Measurements from ENCODE around the gene LETMD1. TPM values are rescaled to one million over a fixed set of nuclear protein-coding genes. Genes with fewer than 3 reads are reported as not detected.

The LETMD1 gene
- total and polyA plus RNA-seq, 2 donors from 2014 or later = 54.4 to 68.2 TPM

DNA sequence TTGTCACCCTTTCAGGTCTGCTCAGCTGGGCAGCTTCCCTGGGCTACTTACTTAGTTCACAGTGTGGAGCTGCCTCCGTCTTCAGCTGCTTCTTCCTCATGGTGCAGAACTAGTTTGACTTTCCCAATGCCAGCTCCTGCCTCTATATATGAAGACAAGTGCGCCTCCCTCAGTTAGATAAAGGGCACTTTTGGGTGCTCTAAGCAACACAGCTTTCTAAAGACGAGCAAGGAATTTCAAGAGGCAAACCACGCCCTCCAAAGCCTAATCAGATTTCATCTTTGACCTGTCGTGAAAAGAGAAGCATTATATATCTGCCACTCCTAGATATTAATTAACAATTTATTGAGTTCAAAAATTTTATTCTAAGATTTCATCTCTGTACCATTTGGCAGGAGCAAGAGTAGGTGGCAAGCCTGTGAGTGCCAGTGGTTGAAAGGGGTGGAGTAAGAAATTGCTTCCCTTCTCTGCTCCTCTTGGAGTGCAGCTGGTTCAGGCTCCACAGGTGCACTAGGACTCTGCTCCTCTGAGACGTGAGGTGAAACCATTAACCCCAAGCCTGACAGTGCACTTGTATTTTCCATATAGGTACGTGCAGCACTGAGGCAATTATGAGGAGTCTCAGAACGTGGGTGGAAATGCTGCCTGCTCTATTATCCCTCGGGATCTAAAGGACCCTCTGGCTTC, 19.9 kb upstream of the LETMD1 start:
- DNase-seq (peak in 1 of 5 donors; percentile 41), FAIRE-seq (no peak)
- no peaks in the 10 kb centered on the region for H3K27me3 ChIP-seq (ENCODE audit: control insufficient read depth, insufficient read depth, low read length)
- no peaks in the 10 kb centered on the region for H3K36me3 ChIP-seq (ENCODE audit: control insufficient read depth in 2 of 3, insufficient read depth in 3 of 3, low read length in 3 of 3)
- TF ChIP-seq, protein P1, sequence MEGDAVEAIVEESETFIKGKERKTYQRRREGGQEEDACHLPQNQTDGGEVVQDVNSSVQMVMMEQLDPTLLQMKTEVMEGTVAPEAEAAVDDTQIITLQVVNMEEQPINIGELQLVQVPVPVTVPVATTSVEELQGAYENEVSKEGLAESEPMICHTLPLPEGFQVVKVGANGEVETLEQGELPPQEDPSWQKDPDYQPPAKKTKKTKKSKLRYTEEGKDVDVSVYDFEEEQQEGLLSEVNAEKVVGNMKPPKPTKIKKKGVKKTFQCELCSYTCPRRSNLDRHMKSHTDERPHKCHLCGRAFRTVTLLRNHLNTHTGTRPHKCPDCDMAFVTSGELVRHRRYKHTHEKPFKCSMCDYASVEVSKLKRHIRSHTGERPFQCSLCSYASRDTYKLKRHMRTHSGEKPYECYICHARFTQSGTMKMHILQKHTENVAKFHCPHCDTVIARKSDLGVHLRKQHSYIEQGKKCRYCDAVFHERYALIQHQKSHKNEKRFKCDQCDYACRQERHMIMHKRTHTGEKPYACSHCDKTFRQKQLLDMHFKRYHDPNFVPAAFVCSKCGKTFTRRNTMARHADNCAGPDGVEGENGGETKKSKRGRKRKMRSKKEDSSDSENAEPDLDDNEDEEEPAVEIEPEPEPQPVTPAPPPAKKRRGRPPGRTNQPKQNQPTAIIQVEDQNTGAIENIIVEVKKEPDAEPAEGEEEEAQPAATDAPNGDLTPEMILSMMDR (IDR thresholded peaks at IDR 0.05; ENCODE audit: borderline replicate concordance, extremely low read depth, insufficient read depth) = peak; percentile 22
- peaks cover 0 to 12% (median 9%) of the 10 kb centered on the region in 3 donors for H3K4me1 ChIP-seq (ENCODE audit: control insufficient read depth in 2 of 3, insufficient read depth in 2 of 3, low read depth in 1 of 3, low read length in 3 of 3)
- peak overlapping the region in 2 of 3 donors; percentile 22 to 63 for H3K9ac ChIP-seq (ENCODE audit: low read length in 3 of 3)
- peak overlapping the region; percentile 17 to 47 (median 46) for H3K4me3 ChIP-seq (ENCODE audit: low read length in 3 of 3)
- H3K27ac ChIP-seq (ENCODE audit: low read depth in 2 of 2, low read length in 2 of 2) = no peak overlapping the region
- intact Hi-C loops (cut with DNase I) = no loop called here
- H3K9me3 ChIP-seq (ENCODE audit: control insufficient read depth in 2 of 3, insufficient read depth in 1 of 3, low read length in 3 of 3) = no peaks in the 10 kb centered on the region

DNA sequence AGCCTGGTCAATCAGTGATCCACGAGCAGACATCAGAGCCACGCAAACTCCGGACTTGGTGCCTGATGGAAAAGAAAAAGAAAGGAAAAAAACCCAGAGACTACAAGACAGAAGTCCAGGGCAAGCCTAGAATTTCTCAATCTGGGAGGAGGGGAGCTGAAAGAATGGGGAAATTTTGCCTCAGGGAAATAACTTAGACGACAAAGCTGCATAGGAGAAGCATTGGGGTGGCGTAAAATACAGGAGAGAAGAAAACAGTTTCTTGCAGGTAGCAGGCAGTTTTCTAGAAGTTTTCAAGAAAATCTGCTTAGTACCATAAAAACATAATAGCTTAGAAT, 19.3 kb upstream of the LETMD1 start:
- Histone ChIP-seq H3K27me3 (ENCODE audit: control insufficient read depth, insufficient read depth, low read length) (no peaks in the 10 kb centered on the region), H3K4me3 (ENCODE audit: low read length in 3 of 3) (peak overlapping the region; percentile 17 to 47 (median 46)), H3K27ac (ENCODE audit: low read depth in 2 of 2, low read length in 2 of 2) (peak overlapping the region in 1 of 2 donors; percentile 23), H3K9ac (ENCODE audit: low read length in 3 of 3) (peak overlapping the region in 2 of 3 donors; percentile 22 to 63), H3K36me3 (ENCODE audit: control insufficient read depth in 2 of 3, insufficient read depth in 3 of 3, low read length in 3 of 3) (no peaks in the 10 kb centered on the region), H3K4me1 (ENCODE audit: control insufficient read depth in 2 of 3, insufficient read depth in 2 of 3, low read depth in 1 of 3, low read length in 3 of 3) (peaks cover 0 to 9% (median 8%) of the 10 kb centered on the region in 3 donors), H3K9me3 (ENCODE audit: control insufficient read depth in 2 of 3, insufficient read depth in 1 of 3, low read length in 3 of 3) (no peaks in the 10 kb centered on the region)
- TF ChIP-seq, protein P1 (IDR thresholded peaks at IDR 0.05; ENCODE audit: borderline replicate concordance, extremely low read depth, insufficient read depth) = no peak
- intact Hi-C loops (cut with DNase I) = no loop called here
- FAIRE-seq = no peak
- peak in 1 of 5 donors; percentile 41 for DNase-seq

- Histone ChIP-seq H3K9ac (ENCODE audit: low read length in 3 of 3) (no peak overlapping the region), H3K36me3 (ENCODE audit: control insufficient read depth in 2 of 3, insufficient read depth in 3 of 3, low read length in 3 of 3) (no peaks in the 10 kb centered on the region), H3K27me3 (ENCODE audit: control insufficient read depth, insufficient read depth, low read length) (no peaks in the 10 kb centered on the region), H3K27ac (ENCODE audit: low read depth in 2 of 2, low read length in 2 of 2) (no peak overlapping the region), H3K4me3 (ENCODE audit: low read length in 3 of 3) (no peak overlapping the region), H3K9me3 (ENCODE audit: control insufficient read depth in 2 of 3, insufficient read depth in 1 of 3, low read length in 3 of 3) (no peaks in the 10 kb centered on the region), H3K4me1 (ENCODE audit: control insufficient read depth in 2 of 3, insufficient read depth in 2 of 3, low read depth in 1 of 3, low read length in 3 of 3) (peaks cover 0 to 5% (median 0%) of the 10 kb centered on the region in 3 donors)
- DNase-seq = no peak
- TF ChIP-seq, protein P1 (IDR thresholded peaks at IDR 0.05; ENCODE audit: borderline replicate concordance, extremely low read depth, insufficient read depth) = no peak
- FAIRE-seq = no peak
- intact Hi-C loops (cut with DNase I) = no loop called here
Observed at GRCh38 chr12:51033048-51033447, 15.1 kb upstream of the LETMD1 start.

Data from kidney (tissue), 14 donors.